ENCODE data around the gene GRID2. TPM values are rescaled to one million over a fixed set of nuclear protein-coding genes. Genes with fewer than 3 reads are reported as not detected.

GRID2 gene
- total RNA-seq, 1 experiment from 2014 or later: not detected

GRCh38 chr4:93756101-93756500 lies 1452.3 kb downstream of the GRID2 start:
- TF ChIP-seq CTCF (IDR thresholded peaks at IDR 0.05; ENCODE audit: insufficient read depth in 1 of 2, low read depth in 1 of 2, low read length in 1 of 2, severe bottlenecking in 1 of 2, unreplicated experiment in 1 of 2): no peak
- ChIA-PET POLR2A (no interaction called here), CTCF (no interaction called here)
- no peak for DNase-seq
- no peak overlapping the region for H3K27ac Mint-ChIP-seq (ENCODE audit: unreplicated experiment)
- H3K4me1 Mint-ChIP-seq (ENCODE audit: low read depth, unreplicated experiment): no peaks in the 10 kb centered on the region
- H3K4me3 Mint-ChIP-seq (ENCODE audit: unreplicated experiment): no peak overlapping the region
- BruUV-seq (replicated peaks): no TSS peak
- H3K36me3 Mint-ChIP-seq (ENCODE audit: insufficient read depth, unreplicated experiment): no peaks in the 10 kb centered on the region
- no peaks in the 10 kb centered on the region for H3K9me3 Mint-ChIP-seq (ENCODE audit: unreplicated experiment)
- H3K4me3 ChIP-seq (ENCODE audit: low read depth, low read length): no peak overlapping the region
- H3K27me3 ChIP-seq (replicated peaks; ENCODE audit: control insufficient read depth, insufficient read depth, low read length): no peaks in the 10 kb centered on the region
- no peaks in the 10 kb centered on the region for H3K4me1 ChIP-seq
- intact Hi-C loops (cut with micrococcal nuclease; ENCODE audit: unreplicated experiment): no loop called here
- H3K27me3 Mint-ChIP-seq (ENCODE audit: insufficient read depth, unreplicated experiment): peaks cover 3% of the 10 kb centered on the region
- H3K9me3 ChIP-seq: no peaks in the 10 kb centered on the region
- H3K36me3 ChIP-seq (ENCODE audit: control insufficient read depth, insufficient read depth, low read length): no peaks in the 10 kb centered on the region

GRCh38 chr4:93759506-93759905 lies 1455.7 kb downstream of the GRID2 start:
- CTCF ChIA-PET: no interaction called here

GRCh38 chr4:93760284-93760683 lies 1456.5 kb downstream of the GRID2 start:
- no peaks in the 10 kb centered on the region for H3K4me1 ChIP-seq
- ChIA-PET CTCF (no interaction called here), POLR2A (no interaction called here)
- Mint-ChIP-seq H3K9me3 (ENCODE audit: unreplicated experiment) (no peaks in the 10 kb centered on the region), H3K36me3 (ENCODE audit: insufficient read depth, unreplicated experiment) (no peaks in the 10 kb centered on the region), H3K4me1 (ENCODE audit: low read depth, unreplicated experiment) (no peaks in the 10 kb centered on the region), H3K27ac (ENCODE audit: unreplicated experiment) (no peak overlapping the region), H3K4me3 (ENCODE audit: unreplicated experiment) (no peak overlapping the region), H3K27me3 (ENCODE audit: insufficient read depth, unreplicated experiment) (peaks cover 4% of the 10 kb centered on the region)
- no peak for TF ChIP-seq CTCF (IDR thresholded peaks at IDR 0.05; ENCODE audit: insufficient read depth in 1 of 2, low read depth in 1 of 2, low read length in 1 of 2, severe bottlenecking in 1 of 2, unreplicated experiment in 1 of 2)
- no peaks in the 10 kb centered on the region for H3K36me3 ChIP-seq (ENCODE audit: control insufficient read depth, insufficient read depth, low read length)
- no peaks in the 10 kb centered on the region for H3K27me3 ChIP-seq (replicated peaks; ENCODE audit: control insufficient read depth, insufficient read depth, low read length)
- no TSS peak for BruUV-seq (replicated peaks)
- no peak overlapping the region for H3K4me3 ChIP-seq (ENCODE audit: low read depth, low read length)
- intact Hi-C loops (cut with micrococcal nuclease; ENCODE audit: unreplicated experiment): loop anchor here (5.0 kb wide), 1 partner anchor 603 kb away; no protein-coding TSS in a partner anchor
- DNase-seq: no peak
- no peaks in the 10 kb centered on the region for H3K9me3 ChIP-seq

More at GRCh38 chr4:93759506-93759905, 1455.7 kb downstream of the GRID2 start:
- peaks cover 4% of the 10 kb centered on the region for H3K27me3 Mint-ChIP-seq (ENCODE audit: insufficient read depth, unreplicated experiment)
- intact Hi-C loops (cut with micrococcal nuclease; ENCODE audit: unreplicated experiment): no loop called here
- no peaks in the 10 kb centered on the region for H3K27me3 ChIP-seq (replicated peaks; ENCODE audit: control insufficient read depth, insufficient read depth, low read length)
- POLR2A ChIA-PET: no interaction called here
- H3K9me3 ChIP-seq: no peaks in the 10 kb centered on the region
- H3K4me3 Mint-ChIP-seq (ENCODE audit: unreplicated experiment): no peak overlapping the region
- no peak overlapping the region for H3K4me3 ChIP-seq (ENCODE audit: low read depth, low read length)
- no peaks in the 10 kb centered on the region for H3K9me3 Mint-ChIP-seq (ENCODE audit: unreplicated experiment)
- H3K27ac Mint-ChIP-seq (ENCODE audit: unreplicated experiment): no peak overlapping the region
- no peak for DNase-seq
- no peaks in the 10 kb centered on the region for H3K4me1 Mint-ChIP-seq (ENCODE audit: low read depth, unreplicated experiment)
- no TSS peak for BruUV-seq (replicated peaks)
- no peak for TF ChIP-seq CTCF (IDR thresholded peaks at IDR 0.05; ENCODE audit: insufficient read depth in 1 of 2, low read depth in 1 of 2, low read length in 1 of 2, severe bottlenecking in 1 of 2, unreplicated experiment in 1 of 2)
- H3K36me3 ChIP-seq (ENCODE audit: control insufficient read depth, insufficient read depth, low read length): no peaks in the 10 kb centered on the region
- H3K36me3 Mint-ChIP-seq (ENCODE audit: insufficient read depth, unreplicated experiment): no peaks in the 10 kb centered on the region
- no peaks in the 10 kb centered on the region for H3K4me1 ChIP-seq
